HCT116 (cell line): Measurements from ENCODE around the gene USPL1. TPM values are rescaled to one million over a fixed set of nuclear protein-coding genes. Genes with fewer than 3 reads are reported as not detected.

Experiments used
- ATAC-seq: fragments of 200-7000 bp; cut with Tn5 transposase; 2 replicates; pipeline ENCODE4 v1.9.1; 2020; ENCODE audit warnings: mild to moderate bottlenecking, moderate library complexity
- BruUV-seq: library from RNA; stranded (reverse); fragments of 400-500 nt; replicated peaks from 2 replicates; lab custom pipeline; 2021; lab: Mats Ljungman, UMichigan
- CTCF ChIA-PET: fragments of 300-600 bp; sonication (Branson Sonifier 250); formaldehyde crosslinking; loops from one replicate; lab custom pipeline; 2021; ENCODE audit warnings: antibody characterized with exemption; lab: Charles Lee
- POLR2A ChIA-PET: fragments of 300-600, 350-600 bp; sonication (Branson Sonifier 250); formaldehyde crosslinking; loops from one replicate; lab custom pipeline; 2021; ENCODE audit warnings: antibody characterized with exemption; lab: Charles Lee
- RAD21 ChIA-PET, 2 experiments: fragments of 300-600 bp; sonication (Branson Sonifier 250); formaldehyde crosslinking; loops; one replicate each; lab custom pipeline; 2023; ENCODE audit warnings: low total read pairs in 2 of 2; ENCODE audit not compliant: uncharacterized antibody in 2 of 2, unreplicated experiment in 2 of 2, low non-redundant PET in 1 of 2; lab: Charles Lee
- DNase-seq: peaks from one replicate; pipeline ENCODE4 v3.0.0-alpha.2; 2010; ENCODE audit warnings: low read depth, low spot score
- H2AFZ ChIP-seq: fragments of 200-600 bp; shearing (Covaris generic), sonication (generic); 2 replicates; pipeline ENCODE4 v1.6.1; 2017; ENCODE audit warnings: low read depth, mixed run types, mixed read lengths, antibody characterized with exemption, low read length; ENCODE audit not compliant: poor library complexity, severe bottlenecking
- H3K27ac ChIP-seq: 2 replicates; pipeline ENCODE4 v1.5.1; 2012; ENCODE audit warnings: low read depth, low read length
- H3K27me3 ChIP-seq: fragments of 200-600 bp; sonication (generic); 2 replicates; pipeline ENCODE4 v1.6.1; 2016; ENCODE audit warnings: mixed run types, low read length, mixed read lengths; ENCODE audit not compliant: insufficient read depth
- H3K36me3 ChIP-seq, 2 experiments: fragments of 200-500 bp in 1 of 2; fragments of 200-600 bp in 1 of 2; sonication (Bioruptor generic) in 1 of 2; sonication (generic) in 1 of 2; 2 replicates each; pipeline versions ENCODE4 v1.5.1 to v1.6.1; 2014 to 2016; ENCODE audit warnings: low read length in 2 of 2, inconsistent platforms in 1 of 2, mixed read lengths in 1 of 2, mixed run types in 1 of 2; ENCODE audit not compliant: insufficient read depth in 2 of 2, control insufficient read depth in 1 of 2
- H3K4me1 ChIP-seq, 2 experiments: fragments of 200-600 bp in 1 of 2; sonication (generic) in 1 of 2; 2 replicates each; pipeline versions ENCODE4 v1.5.1 to v1.6.1; 2012 to 2017; ENCODE audit warnings: low read length in 2 of 2, inconsistent platforms in 1 of 2, mild to moderate bottlenecking in 1 of 2, mixed read lengths in 1 of 2, mixed run types in 1 of 2, moderate library complexity in 1 of 2; ENCODE audit not compliant: insufficient read depth in 2 of 2, control insufficient read depth in 1 of 2
- H3K4me2 ChIP-seq: fragments of 200-600 bp; sonication (generic); 2 replicates; pipeline ENCODE4 v1.6.1; 2017; ENCODE audit warnings: mixed run types, low read length, mixed read lengths
- H3K4me3 ChIP-seq, 2 experiments: fragments of 200-600 bp in 1 of 2; sonication (generic) in 1 of 2; replicated peaks in 1 of 2; 2 replicates each; pipeline ENCODE4 v1.5.1; 2011 to 2016; ENCODE audit warnings: low read length in 2 of 2, control low read depth in 1 of 2, low read depth in 1 of 2, mild to moderate bottlenecking in 1 of 2, mixed read lengths in 1 of 2, mixed run types in 1 of 2
- H3K79me2 ChIP-seq: fragments of 200-600 bp; sonication (generic); 2 replicates; pipeline ENCODE4 v1.6.1; 2017; ENCODE audit warnings: mild to moderate bottlenecking, mixed run types, low read length, moderate library complexity, mixed read lengths; ENCODE audit not compliant: insufficient read depth
- H3K9ac ChIP-seq: fragments of 200-600 bp; sonication (generic); 2 replicates; pipeline ENCODE4 v1.6.1; 2016; ENCODE audit warnings: low read length, mixed read lengths
- H3K9me2 ChIP-seq: fragments of 200-600 bp; sonication (generic), shearing (Covaris generic); 2 replicates; pipeline ENCODE4 v1.6.1; 2017; ENCODE audit warnings: mixed run types, mild to moderate bottlenecking, moderate library complexity; ENCODE audit not compliant: insufficient read depth
- H3K9me3 ChIP-seq, 2 experiments: fragments of 200-500 bp in 1 of 2; fragments of 200-600 bp in 1 of 2; sonication (Bioruptor generic) in 1 of 2; sonication (generic) in 1 of 2; 2 replicates each; pipeline ENCODE4 v1.6.1; 2014 to 2017; ENCODE audit warnings: low read length in 2 of 2, mixed read lengths in 2 of 2, inconsistent platforms in 1 of 2, low read depth in 1 of 2, mild to moderate bottlenecking in 1 of 2, mixed run types in 1 of 2, moderate library complexity in 1 of 2; ENCODE audit not compliant: control insufficient read depth in 1 of 2, insufficient read depth in 1 of 2
- H4K20me1 ChIP-seq: fragments of 200-600 bp; sonication (generic), shearing (Covaris generic); 2 replicates; pipeline ENCODE4 v1.6.1; 2017; ENCODE audit warnings: mixed run types, mild to moderate bottlenecking, moderate library complexity; ENCODE audit not compliant: insufficient read depth
- ATF3 ChIP-seq: IDR thresholded peaks from 2 replicates; pipeline ENCODE4 v1.6.1; 2012
- CBX3 ChIP-seq: IDR thresholded peaks from 2 replicates; pipeline ENCODE4 v1.6.1; 2012; ENCODE audit warnings: low read depth
- CEBPB ChIP-seq: IDR thresholded peaks from 2 replicates; pipeline ENCODE4 v1.6.1; 2012; ENCODE audit warnings: low read depth
- ELF1 ChIP-seq: IDR thresholded peaks from 2 replicates; pipeline ENCODE4 v1.6.1; 2012; ENCODE audit warnings: low read depth, borderline replicate concordance
- JUND ChIP-seq: IDR thresholded peaks from 2 replicates; pipeline ENCODE4 v1.6.1; 2012
- RAD21 ChIP-seq: IDR thresholded peaks from 2 replicates; pipeline ENCODE4 v1.6.1; 2012; ENCODE audit warnings: low read depth, mild to moderate bottlenecking
- REST ChIP-seq: IDR thresholded peaks from 2 replicates; pipeline ENCODE4 v1.6.1; 2012; ENCODE audit warnings: low read depth
- SP1 ChIP-seq: IDR thresholded peaks from 2 replicates; pipeline ENCODE4 v1.6.1; 2012; ENCODE audit warnings: low read depth
- TCF7L2 ChIP-seq: IDR thresholded peaks from 2 replicates; pipeline ENCODE4 v1.7.0; 2011; ENCODE audit warnings: borderline replicate concordance, inconsistent platforms; ENCODE audit not compliant: insufficient read depth, insufficient read length; ENCODE audit errors: extremely low read depth
- YY1 ChIP-seq: IDR thresholded peaks from 2 replicates; pipeline ENCODE4 v1.6.1; 2011; ENCODE audit warnings: low read length, low read depth, moderate library complexity, mild to moderate bottlenecking; ENCODE audit not compliant: insufficient replicate concordance; ENCODE audit errors: extremely low read depth
- ZBTB33 ChIP-seq: IDR thresholded peaks from 2 replicates; pipeline ENCODE4 v1.6.1; 2011; ENCODE audit warnings: mild to moderate bottlenecking, low read length, moderate library complexity; ENCODE audit not compliant: insufficient replicate concordance; ENCODE audit errors: extremely low read depth
- ZFX ChIP-seq: fragments of 450-650 bp; IDR thresholded peaks from 2 replicates; pipeline ENCODE4 v1.6.1; 2017
- intact Hi-C: fragments of 100-400 bp; cut with micrococcal nuclease; formaldehyde crosslinking; loops from 2 replicates; pipeline ENCODE4 v1.10.0; 2022
- total RNA-seq: library from RNA; stranded (reverse); gene quantifications from one replicate; pipeline ENCODE4 v1.2.1, GENCODE V29; 2021; ENCODE audit not compliant: unreplicated experiment

Gene USPL1
- total RNA-seq, 1 experiment from 2014 or later = 19.7 TPM

- Histone ChIP-seq H3K4me1 (peaks cover 0 to 2% of the 10 kb centered on the region in 2 experiments; a peak in 2 of 4 replicates), H4K20me1 (no peaks in the 10 kb centered on the region), H3K4me3 (no peak overlapping the region), H3K9me3 (no peaks in the 10 kb centered on the region), H3K27me3 (no peaks in the 10 kb centered on the region), H3K36me3 (no peaks in the 10 kb centered on the region), H3K4me2 (no peak overlapping the region), H3K9me2 (no peaks in the 10 kb centered on the region), H2AFZ (no peak overlapping the region), H3K27ac (no peak overlapping the region), H3K9ac (no peak overlapping the region), H3K79me2 (no peaks in the 10 kb centered on the region)
- intact Hi-C loops = no loop called here
- POLR2A ChIA-PET = no interaction called here
- no TSS peak for BruUV-seq
- DNase-seq = no peak
- TF ChIP-seq ZBTB33 = no peak
- no peak for TF ChIP-seq YY1
- no peak for TF ChIP-seq RAD21
- TF ChIP-seq CEBPB = no peak
- TF ChIP-seq CBX3 = no peak
- TF ChIP-seq ELF1 = no peak
- TF ChIP-seq SP1 = no peak
- no peak for TF ChIP-seq ATF3
- no peak for TF ChIP-seq ZFX
- no peak for TF ChIP-seq REST
- no peak for TF ChIP-seq TCF7L2
- no peak for TF ChIP-seq JUND
- CTCF ChIA-PET = no interaction called here
- no peak for ATAC-seq
- RAD21 ChIA-PET = no interaction called here
Observed at GRCh38 chr13:30668312-30668711, 50.6 kb downstream of the USPL1 start.
